HEK293 (cell line): Measurements from ENCODE around the gene NRP2.

Source experiments
- CTCF ChIA-PET: fragments of 350-600 bp; formaldehyde crosslinking; extraction: SDS; loops from one replicate; lab custom pipeline; 2021; ENCODE audit warnings: antibody characterized with exemption; lab: Yijun Ruan, JAX
- POLR2A ChIA-PET: fragments of 300-600 bp; formaldehyde crosslinking; extraction: SDS; loops from one replicate; lab custom pipeline; 2020; ENCODE audit warnings: antibody characterized with exemption, inconsistent platforms; lab: Yijun Ruan, JAX
- H3K27ac ChIP-seq: fragments of 200-500 bp; sonication (Bioruptor generic); 2 replicates; pipeline ENCODE4 v1.5.1; 2014; ENCODE audit warnings: low read depth, low read length, control low read depth, inconsistent platforms; ENCODE audit errors: extremely low read depth
- H3K36me3 ChIP-seq, 2 experiments: fragments of 200-500 bp in 1 of 2; sonication (Bioruptor generic) in 1 of 2; 1 replicate in 1 of 2; 2 replicates in 1 of 2; pipeline ENCODE4 v1.5.1; 2014 to 2017; ENCODE audit warnings: inconsistent platforms in 2 of 2, low read length in 2 of 2; ENCODE audit not compliant: control insufficient read depth in 2 of 2, insufficient read depth in 1 of 2
- H3K4me1 ChIP-seq: fragments of 200-500 bp; sonication (Bioruptor generic); 2 replicates; pipeline ENCODE4 v1.5.1; 2014; ENCODE audit warnings: mild to moderate bottlenecking, low read length, inconsistent platforms; ENCODE audit not compliant: control insufficient read depth, insufficient read depth
- H3K4me3 ChIP-seq: 2 replicates; pipeline ENCODE4 v1.5.1; 2011; ENCODE audit warnings: low read depth, mild to moderate bottlenecking, control low read depth, low read length, moderate library complexity
- H3K9me3 ChIP-seq: fragments of 200-500 bp; sonication (Bioruptor generic); 2 replicates; pipeline ENCODE4 v1.5.1; 2014; ENCODE audit warnings: low read depth, low read length, inconsistent platforms; ENCODE audit not compliant: control insufficient read depth, insufficient read depth
- HOXD13 ChIP-seq: sonication (generic); formaldehyde crosslinking; IDR thresholded peaks from 2 replicates; pipeline ENCODE4 v1.8.0; 2022; ENCODE audit warnings: missing genetic modification reagents, borderline replicate concordance
- KLF1 ChIP-seq: fragments of 450-650 bp; formaldehyde crosslinking; IDR thresholded peaks from 2 replicates; pipeline ENCODE4 v1.5.1; 2016; ENCODE audit warnings: missing biosample characterization, missing genetic modification characterization
- OSR2 ChIP-seq: fragments of 450-650 bp; formaldehyde crosslinking; IDR thresholded peaks from 2 replicates; pipeline ENCODE4 v1.5.1; 2016; ENCODE audit warnings: missing biosample characterization, missing genetic modification characterization
- SCRT2 ChIP-seq: fragments of 450-650 bp; formaldehyde crosslinking; IDR thresholded peaks from 2 replicates; pipeline ENCODE4 v1.5.1; 2016; ENCODE audit warnings: missing biosample characterization, missing genetic modification characterization
- WT1 ChIP-seq: fragments of 450-650 bp; formaldehyde crosslinking; IDR thresholded peaks from 2 replicates; pipeline ENCODE4 v1.5.1; 2016; ENCODE audit warnings: missing biosample characterization, missing genetic modification characterization
- ZBTB20 ChIP-seq: fragments of 450-650 bp; formaldehyde crosslinking; IDR thresholded peaks from 2 replicates; pipeline ENCODE4 v1.5.1; 2016; ENCODE audit warnings: missing biosample characterization, missing genetic modification characterization
- ZEB2 ChIP-seq: fragments of 450-650 bp; formaldehyde crosslinking; IDR thresholded peaks from 2 replicates; pipeline ENCODE4 v1.5.1; 2016; ENCODE audit warnings: missing biosample characterization, missing genetic modification characterization
- ZNF26 ChIP-seq: fragments of 450-650 bp; formaldehyde crosslinking; IDR thresholded peaks from 2 replicates; pipeline ENCODE4 v1.5.1; 2016; ENCODE audit warnings: missing biosample characterization, missing genetic modification characterization
- ZNF433 ChIP-seq: fragments of 450-650 bp; formaldehyde crosslinking; IDR thresholded peaks from 2 replicates; pipeline ENCODE4 v1.5.1; 2016; ENCODE audit warnings: missing biosample characterization, missing genetic modification characterization, low read depth
- ZNF585B ChIP-seq: fragments of 450-650 bp; formaldehyde crosslinking; IDR thresholded peaks from 2 replicates; pipeline ENCODE4 v1.5.1; 2016; ENCODE audit warnings: missing biosample characterization, missing genetic modification characterization
- ZNF645 ChIP-seq: fragments of 450-650 bp; formaldehyde crosslinking; IDR thresholded peaks from 2 replicates; pipeline ENCODE4; 2016; ENCODE audit warnings: missing biosample characterization, missing genetic modification characterization
- ZNF664 ChIP-seq: fragments of 450-650 bp; formaldehyde crosslinking; IDR thresholded peaks from 2 replicates; pipeline ENCODE4 v1.5.1; 2016; ENCODE audit warnings: missing biosample characterization, missing genetic modification characterization
- ZNF785 ChIP-seq: fragments of 450-650 bp; formaldehyde crosslinking; IDR thresholded peaks from 2 replicates; pipeline ENCODE4 v1.5.1; 2016; ENCODE audit warnings: missing biosample characterization, missing genetic modification characterization
- ZNF837 ChIP-seq: fragments of 450-650 bp; formaldehyde crosslinking; IDR thresholded peaks from 2 replicates; pipeline ENCODE4 v1.5.1; 2016; ENCODE audit warnings: missing biosample characterization, missing genetic modification characterization
- TF ChIP-seq, protein P1 (sequence below): fragments of 450-650 bp; formaldehyde crosslinking; IDR thresholded peaks from 2 replicates; pipeline ENCODE4 v1.5.1; 2016; ENCODE audit warnings: missing biosample characterization, missing genetic modification characterization
- TF ChIP-seq, protein P2 (sequence below): fragments of 450-650 bp; formaldehyde crosslinking; IDR thresholded peaks from 2 replicates; pipeline ENCODE4 v1.5.1; 2016; ENCODE audit warnings: missing biosample characterization, missing genetic modification characterization, borderline replicate concordance
- TF ChIP-seq, protein P3 (sequence below): fragments of 450-650 bp; formaldehyde crosslinking; IDR thresholded peaks from 2 replicates; pipeline ENCODE4 v1.5.1; 2016; ENCODE audit warnings: missing biosample characterization, missing genetic modification characterization

The NRP2 gene

GRCh38 chr2:205726506-205726905, 44.2 kb downstream of the NRP2 start:
- TF ChIP-seq ZNF26 (no peak), ZNF433 (tag by site-specific recombination) (no peak), ZNF585B (tag by site-specific recombination) (no peak), ZNF837 (tag by site-specific recombination) (no peak), HOXD13 (CRISPR knock-in tag) (no peak), ZNF645 (tag by site-specific recombination) (no peak), ZBTB20 (tag by site-specific recombination) (no peak), KLF1 (no peak)
- TF ChIP-seq, protein P1, sequence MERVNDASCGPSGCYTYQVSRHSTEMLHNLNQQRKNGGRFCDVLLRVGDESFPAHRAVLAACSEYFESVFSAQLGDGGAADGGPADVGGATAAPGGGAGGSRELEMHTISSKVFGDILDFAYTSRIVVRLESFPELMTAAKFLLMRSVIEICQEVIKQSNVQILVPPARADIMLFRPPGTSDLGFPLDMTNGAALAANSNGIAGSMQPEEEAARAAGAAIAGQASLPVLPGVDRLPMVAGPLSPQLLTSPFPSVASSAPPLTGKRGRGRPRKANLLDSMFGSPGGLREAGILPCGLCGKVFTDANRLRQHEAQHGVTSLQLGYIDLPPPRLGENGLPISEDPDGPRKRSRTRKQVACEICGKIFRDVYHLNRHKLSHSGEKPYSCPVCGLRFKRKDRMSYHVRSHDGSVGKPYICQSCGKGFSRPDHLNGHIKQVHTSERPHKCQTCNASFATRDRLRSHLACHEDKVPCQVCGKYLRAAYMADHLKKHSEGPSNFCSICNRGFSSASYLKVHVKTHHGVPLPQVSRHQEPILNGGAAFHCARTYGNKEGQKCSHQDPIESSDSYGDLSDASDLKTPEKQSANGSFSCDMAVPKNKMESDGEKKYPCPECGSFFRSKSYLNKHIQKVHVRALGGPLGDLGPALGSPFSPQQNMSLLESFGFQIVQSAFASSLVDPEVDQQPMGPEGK (tag by site-specific recombination) = no peak
- Histone ChIP-seq H3K4me3 (no peak overlapping the region), H3K36me3 (peaks cover 0 to 69% of the 10 kb centered on the region in 2 experiments; a peak in 1 of 3 replicates), H3K27ac (no peak overlapping the region), H3K9me3 (no peaks in the 10 kb centered on the region), H3K4me1 (no peaks in the 10 kb centered on the region)
- ChIA-PET CTCF (interaction anchor here (0.6 kb wide), 1 partner anchor 1264 kb away, joined by 3 read pairs; no protein-coding TSS in a partner anchor), POLR2A (no interaction called here)

- TF ChIP-seq OSR2 (tag by site-specific recombination) (no peak), ZNF785 (tag by site-specific recombination) (no peak), ZEB2 (tag by site-specific recombination) (no peak), SCRT2 (no peak), ZNF664 (no peak), WT1 (tag by site-specific recombination) (no peak)
- TF ChIP-seq, protein P2, sequence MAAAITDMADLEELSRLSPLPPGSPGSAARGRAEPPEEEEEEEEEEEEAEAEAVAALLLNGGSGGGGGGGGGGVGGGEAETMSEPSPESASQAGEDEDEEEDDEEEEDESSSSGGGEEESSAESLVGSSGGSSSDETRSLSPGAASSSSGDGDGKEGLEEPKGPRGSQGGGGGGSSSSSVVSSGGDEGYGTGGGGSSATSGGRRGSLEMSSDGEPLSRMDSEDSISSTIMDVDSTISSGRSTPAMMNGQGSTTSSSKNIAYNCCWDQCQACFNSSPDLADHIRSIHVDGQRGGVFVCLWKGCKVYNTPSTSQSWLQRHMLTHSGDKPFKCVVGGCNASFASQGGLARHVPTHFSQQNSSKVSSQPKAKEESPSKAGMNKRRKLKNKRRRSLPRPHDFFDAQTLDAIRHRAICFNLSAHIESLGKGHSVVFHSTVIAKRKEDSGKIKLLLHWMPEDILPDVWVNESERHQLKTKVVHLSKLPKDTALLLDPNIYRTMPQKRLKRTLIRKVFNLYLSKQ (tag by site-specific recombination) = no peak
- TF ChIP-seq, protein P3, sequence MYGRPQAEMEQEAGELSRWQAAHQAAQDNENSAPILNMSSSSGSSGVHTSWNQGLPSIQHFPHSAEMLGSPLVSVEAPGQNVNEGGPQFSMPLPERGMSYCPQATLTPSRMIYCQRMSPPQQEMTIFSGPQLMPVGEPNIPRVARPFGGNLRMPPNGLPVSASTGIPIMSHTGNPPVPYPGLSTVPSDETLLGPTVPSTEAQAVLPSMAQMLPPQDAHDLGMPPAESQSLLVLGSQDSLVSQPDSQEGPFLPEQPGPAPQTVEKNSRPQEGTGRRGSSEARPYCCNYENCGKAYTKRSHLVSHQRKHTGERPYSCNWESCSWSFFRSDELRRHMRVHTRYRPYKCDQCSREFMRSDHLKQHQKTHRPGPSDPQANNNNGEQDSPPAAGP (tag by site-specific recombination) = no peak
- no peak overlapping the region for H3K4me3 ChIP-seq
- ChIA-PET CTCF (interaction anchor here (0.6 kb wide), 1 partner anchor 1263 kb away, joined by 3 read pairs; no protein-coding TSS in a partner anchor), POLR2A (no interaction called here)
- no peaks in the 10 kb centered on the region for H3K4me1 ChIP-seq
- peaks cover 0 to 70% of the 10 kb centered on the region in 2 experiments; a peak in 1 of 3 replicates for H3K36me3 ChIP-seq
- H3K9me3 ChIP-seq = no peaks in the 10 kb centered on the region
- no peak overlapping the region for H3K27ac ChIP-seq
Measured at GRCh38 chr2:205727174-205727573, 44.9 kb downstream of the NRP2 start.
